ENCODE measurements around the gene EXOC6. TPM values are rescaled to one million over a fixed set of nuclear protein-coding genes. Genes with fewer than 3 reads are reported as not detected.
"Not testable (repeated sequence)": the region's sequence is repeated elsewhere in the genome, so short reads cannot be mapped to it uniquely, and the experiment has no call there.

EXOC6 gene
- total RNA-seq, 2 donors from 2014 or later = 7.0 to 10.1 TPM

DNA sequence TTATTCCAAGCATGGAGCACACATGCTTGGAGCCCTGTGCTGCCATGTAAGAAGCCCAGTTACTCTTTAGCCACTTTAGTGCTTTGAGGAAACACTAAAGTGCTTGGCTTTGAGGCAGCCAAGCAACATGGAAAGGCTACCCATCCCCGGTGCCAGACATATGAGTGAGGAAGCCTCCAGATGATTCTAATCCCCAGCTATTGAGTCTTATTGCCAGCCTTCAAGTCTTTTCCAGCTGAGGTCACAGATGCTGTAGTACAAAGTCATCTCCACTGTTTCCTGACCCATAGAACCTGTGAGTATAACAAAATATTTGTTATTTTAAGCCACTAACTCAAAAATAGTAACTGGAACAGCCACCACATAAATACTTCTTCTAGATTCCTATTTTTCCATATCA, 120.8 kb downstream of the EXOC6 start:
- H3K36me3 ChIP-seq = no peaks in the 10 kb centered on the region
- H3K4me1 ChIP-seq = no peaks in the 10 kb centered on the region
- H3K9me3 ChIP-seq = peaks cover 0 to 5% of the 10 kb centered on the region in 2 donors
- DNase-seq (ENCODE audit: low spot score) = no peak
- no peak overlapping the region for H3K4me3 ChIP-seq
- H3K27ac ChIP-seq = no peak overlapping the region
- TF ChIP-seq, protein P1, sequence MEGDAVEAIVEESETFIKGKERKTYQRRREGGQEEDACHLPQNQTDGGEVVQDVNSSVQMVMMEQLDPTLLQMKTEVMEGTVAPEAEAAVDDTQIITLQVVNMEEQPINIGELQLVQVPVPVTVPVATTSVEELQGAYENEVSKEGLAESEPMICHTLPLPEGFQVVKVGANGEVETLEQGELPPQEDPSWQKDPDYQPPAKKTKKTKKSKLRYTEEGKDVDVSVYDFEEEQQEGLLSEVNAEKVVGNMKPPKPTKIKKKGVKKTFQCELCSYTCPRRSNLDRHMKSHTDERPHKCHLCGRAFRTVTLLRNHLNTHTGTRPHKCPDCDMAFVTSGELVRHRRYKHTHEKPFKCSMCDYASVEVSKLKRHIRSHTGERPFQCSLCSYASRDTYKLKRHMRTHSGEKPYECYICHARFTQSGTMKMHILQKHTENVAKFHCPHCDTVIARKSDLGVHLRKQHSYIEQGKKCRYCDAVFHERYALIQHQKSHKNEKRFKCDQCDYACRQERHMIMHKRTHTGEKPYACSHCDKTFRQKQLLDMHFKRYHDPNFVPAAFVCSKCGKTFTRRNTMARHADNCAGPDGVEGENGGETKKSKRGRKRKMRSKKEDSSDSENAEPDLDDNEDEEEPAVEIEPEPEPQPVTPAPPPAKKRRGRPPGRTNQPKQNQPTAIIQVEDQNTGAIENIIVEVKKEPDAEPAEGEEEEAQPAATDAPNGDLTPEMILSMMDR (IDR thresholded peaks at IDR 0.05) = no peak
- H3K27me3 ChIP-seq = no peaks in the 10 kb centered on the region

DNA sequence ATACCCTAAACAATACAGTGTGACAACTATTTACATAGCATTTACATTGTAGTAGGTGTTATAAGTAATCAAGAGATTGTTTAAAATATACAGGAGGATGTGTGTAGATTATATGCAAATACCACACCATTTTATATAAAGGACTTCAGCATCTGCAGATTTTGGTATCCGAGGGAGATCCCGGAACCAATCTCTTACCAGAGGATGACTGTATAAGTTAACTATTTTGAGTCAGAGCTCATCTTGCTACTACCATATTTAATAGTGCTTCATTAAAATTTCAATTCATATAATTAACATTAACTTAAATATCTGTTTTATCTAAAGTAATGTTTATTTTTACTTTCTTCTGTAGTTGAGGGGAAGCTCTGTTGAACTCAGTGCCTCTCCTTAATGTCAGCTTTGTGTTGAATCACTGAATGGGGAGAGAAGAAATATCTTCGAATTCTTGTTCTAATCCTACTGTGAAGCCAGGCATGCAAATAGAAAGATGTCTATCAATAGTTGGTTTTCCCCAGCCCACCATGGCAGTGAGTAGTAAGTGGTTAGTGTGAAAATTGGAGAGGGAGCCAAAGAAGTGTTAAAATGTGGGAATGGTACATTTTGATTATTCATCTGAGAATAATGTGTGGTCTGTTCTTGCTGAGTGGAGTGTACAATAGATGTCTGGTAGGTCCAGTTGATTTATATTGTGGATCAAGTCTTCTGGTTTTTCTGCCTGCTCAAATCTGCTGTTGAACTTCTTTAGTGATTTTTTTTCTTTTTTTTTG, 122.2 kb downstream of the EXOC6 start:
- peaks cover 0 to 5% of the 10 kb centered on the region in 2 donors for H3K9me3 ChIP-seq
- H3K4me1 ChIP-seq = no peaks in the 10 kb centered on the region
- DNase-seq (ENCODE audit: low spot score) = no peak
- no peaks in the 10 kb centered on the region for H3K36me3 ChIP-seq
- no peak overlapping the region for H3K27ac ChIP-seq
- no peak overlapping the region for H3K4me3 ChIP-seq
- H3K27me3 ChIP-seq = no peaks in the 10 kb centered on the region
- TF ChIP-seq, protein P1 (IDR thresholded peaks at IDR 0.05) = no peak

GRCh38 chr10:92972066-92972870, 123.9 kb downstream of the EXOC6 start:
- peaks cover 0 to 5% of the 10 kb centered on the region in 2 donors for H3K9me3 ChIP-seq
- DNase-seq (ENCODE audit: low spot score) = no peak
- no peak overlapping the region for H3K27ac ChIP-seq
- no peaks in the 10 kb centered on the region for H3K27me3 ChIP-seq
- TF ChIP-seq, protein P1 (IDR thresholded peaks at IDR 0.05) = no peak
- H3K36me3 ChIP-seq = no peaks in the 10 kb centered on the region
- no peak overlapping the region for H3K4me3 ChIP-seq
- no peaks in the 10 kb centered on the region for H3K4me1 ChIP-seq

DNA sequence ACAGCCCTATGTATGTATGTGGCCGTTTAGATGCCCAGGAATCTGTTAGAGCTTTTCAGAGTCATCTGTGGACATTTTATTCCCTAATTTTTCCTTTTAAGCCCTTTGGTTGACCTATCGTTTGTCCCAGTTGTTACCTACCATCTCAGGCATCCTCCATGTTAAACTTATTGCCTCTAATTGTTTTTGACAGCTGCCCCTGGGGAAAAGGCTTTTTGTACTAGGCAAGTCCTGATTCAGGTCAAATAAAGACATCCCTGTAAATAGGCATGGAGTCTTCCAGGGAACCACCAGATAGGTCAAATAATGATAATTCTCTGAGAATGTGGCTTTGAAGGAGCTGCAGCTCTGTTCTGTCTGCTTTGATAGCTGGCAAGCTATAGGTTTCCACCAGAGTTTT, 124.6 kb downstream of the EXOC6 start:
- H3K9me3 ChIP-seq = peaks cover 0 to 5% of the 10 kb centered on the region in 2 donors
- no peak for DNase-seq (ENCODE audit: low spot score)
- H3K27ac ChIP-seq = no peak overlapping the region
- no peak overlapping the region for H3K4me3 ChIP-seq
- H3K36me3 ChIP-seq = no peaks in the 10 kb centered on the region
- H3K4me1 ChIP-seq = no peaks in the 10 kb centered on the region
- H3K27me3 ChIP-seq = no peaks in the 10 kb centered on the region
- TF ChIP-seq, protein P1 (IDR thresholded peaks at IDR 0.05) = no peak

DNA sequence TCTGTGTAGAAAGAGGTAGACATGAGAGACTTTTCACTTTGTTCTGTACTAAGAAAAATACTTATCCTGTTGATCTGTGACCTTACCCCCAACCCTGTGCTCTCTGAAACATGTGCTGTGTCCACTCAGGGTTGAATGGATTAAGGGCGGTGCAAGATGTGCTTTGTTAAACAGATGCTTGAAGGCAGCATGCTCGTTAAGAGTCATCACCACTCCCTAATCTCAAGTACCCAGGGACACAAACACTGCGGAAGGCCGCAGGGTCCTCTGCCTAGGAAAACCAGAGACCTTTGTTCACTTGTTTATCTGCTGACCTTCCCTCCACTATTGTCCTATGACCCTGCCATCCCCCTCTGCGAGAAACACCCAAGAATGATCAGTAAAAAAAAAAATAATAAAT, 128.0 kb downstream of the EXOC6 start:
- H3K4me1 ChIP-seq; DNase-seq (ENCODE audit: low spot score); H3K27ac ChIP-seq; H3K36me3 ChIP-seq; H3K4me3 ChIP-seq; H3K9me3 ChIP-seq; H3K27me3 ChIP-seq: not testable (repeated sequence)

DNA sequence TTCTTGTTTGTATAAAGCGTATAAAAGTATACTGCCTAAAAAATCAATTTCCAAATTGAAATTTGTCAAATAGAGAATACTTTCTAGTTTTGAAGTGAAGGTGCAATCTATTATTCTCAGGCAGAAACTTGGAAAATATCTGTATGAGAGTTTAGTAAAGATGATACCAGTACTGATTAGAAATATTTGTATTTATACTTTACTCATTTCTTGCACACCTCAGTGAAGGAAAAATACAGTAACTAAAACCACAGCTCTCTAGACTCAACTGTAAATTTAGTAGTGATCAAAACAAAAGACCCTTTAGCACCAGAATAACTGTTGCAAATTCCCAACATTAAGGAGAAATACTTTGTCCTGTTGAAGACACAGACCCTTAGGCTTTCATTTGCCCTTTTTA, 140.9 kb downstream of the EXOC6 start:
- no peaks in the 10 kb centered on the region for H3K27me3 ChIP-seq
- no peak overlapping the region for H3K27ac ChIP-seq
- H3K4me3 ChIP-seq = no peak overlapping the region
- DNase-seq (ENCODE audit: low spot score) = no peak
- TF ChIP-seq, protein P1 (IDR thresholded peaks at IDR 0.05) = no peak
- H3K36me3 ChIP-seq = no peaks in the 10 kb centered on the region
- no peaks in the 10 kb centered on the region for H3K9me3 ChIP-seq
- no peaks in the 10 kb centered on the region for H3K4me1 ChIP-seq
